Nephron progenitor cell (in vitro differentiated cells): ENCODE data around the gene DNAH10.
"Not testable (repeated sequence)": the region's sequence is repeated elsewhere in the genome, so short reads cannot be mapped to it uniquely, and the experiment has no call there.

Source experiments
- DNase-seq: peaks from one replicate; pipeline ENCODE4 v3.0.0; 2021
- H3K27ac Mint-ChIP-seq: 2 replicates; pipeline ENCODE4 v1.8.0; 2021; ENCODE audit warnings: mild to moderate bottlenecking, moderate library complexity, mixed read lengths
- H3K27me3 Mint-ChIP-seq: 2 replicates; pipeline ENCODE4 v1.8.0; 2021; ENCODE audit warnings: mild to moderate bottlenecking, low read depth, mixed read lengths; ENCODE audit not compliant: poor library complexity
- H3K36me3 Mint-ChIP-seq: 2 replicates; pipeline ENCODE4 v1.8.0; 2021; ENCODE audit warnings: low read depth, mixed read lengths
- H3K4me1 Mint-ChIP-seq: 2 replicates; pipeline ENCODE4 v1.8.0; 2021; ENCODE audit warnings: mixed read lengths
- H3K4me3 Mint-ChIP-seq: 2 replicates; pipeline ENCODE4 v1.8.0; 2021; ENCODE audit warnings: mild to moderate bottlenecking, moderate library complexity, mixed read lengths
- H3K9me3 Mint-ChIP-seq: 2 replicates; pipeline ENCODE4 v1.8.0; 2021; ENCODE audit warnings: mild to moderate bottlenecking, moderate library complexity, mixed read lengths
- CTCF ChIP-seq: fragments of 200-600 bp; sonication (generic); IDR thresholded peaks from 2 replicates; pipeline ENCODE4 v1.5.0; 2021; ENCODE audit warnings: antibody characterized with exemption

The DNAH10 gene

GRCh38 chr12:123787466-123787865 lies 25.4 kb downstream of the DNAH10 start:
- Mint-ChIP-seq H3K9me3 (peaks cover 23% of the 10 kb centered on the region), H3K27ac (no peak overlapping the region), H3K27me3 (peaks cover 36% of the 10 kb centered on the region), H3K36me3 (no peaks in the 10 kb centered on the region), H3K4me3 (no peak overlapping the region), H3K4me1 (peaks cover 11% of the 10 kb centered on the region)
- DNase-seq: no peak
- TF ChIP-seq CTCF: no peak

GRCh38 chr12:123788541-123788940 lies 26.4 kb downstream of the DNAH10 start:
- TF ChIP-seq CTCF: no peak
- Mint-ChIP-seq H3K4me3 (no peak overlapping the region), H3K27ac (no peak overlapping the region)

GRCh38 chr12:123789422-123789821 lies 27.3 kb downstream of the DNAH10 start:
- H3K27ac Mint-ChIP-seq, H3K36me3 Mint-ChIP-seq, H3K4me3 Mint-ChIP-seq, DNase-seq: not testable (repeated sequence)
- Mint-ChIP-seq H3K4me1 (peaks cover 11% of the 10 kb centered on the region), H3K9me3 (peaks cover 33% of the 10 kb centered on the region), H3K27me3 (peaks cover 25% of the 10 kb centered on the region)

More at GRCh38 chr12:123788541-123788940, 26.4 kb downstream of the DNAH10 start:
- Mint-ChIP-seq H3K36me3 (no peaks in the 10 kb centered on the region), H3K9me3 (peaks cover 28% of the 10 kb centered on the region), H3K4me1 (peaks cover 11% of the 10 kb centered on the region), H3K27me3 (peaks cover 29% of the 10 kb centered on the region)
- no peak for DNase-seq

GRCh38 chr12:123790905-123791467 lies 28.9 kb downstream of the DNAH10 start:
- no peak for TF ChIP-seq CTCF
- Mint-ChIP-seq H3K9me3 (peaks cover 33% of the 10 kb centered on the region), H3K27me3 (peaks cover 13% of the 10 kb centered on the region), H3K4me1 (peaks cover 18% of the 10 kb centered on the region), H3K27ac (no peak overlapping the region), H3K4me3 (no peak overlapping the region), H3K36me3 (no peaks in the 10 kb centered on the region)
- no peak for DNase-seq

- DNase-seq: no peak
- Mint-ChIP-seq H3K4me3 (no peak overlapping the region), H3K9me3 (peaks cover 33% of the 10 kb centered on the region), H3K27ac (no peak overlapping the region), H3K36me3 (no peaks in the 10 kb centered on the region), H3K4me1 (peaks cover 18% of the 10 kb centered on the region), H3K27me3 (peaks cover 24% of the 10 kb centered on the region)
- TF ChIP-seq CTCF: no peak
Measured at GRCh38 chr12:123794027-123794426, 31.9 kb downstream of the DNAH10 start.

- Mint-ChIP-seq H3K4me1 (peaks cover 7% of the 10 kb centered on the region), H3K4me3 (no peak overlapping the region), H3K27me3 (peaks cover 42% of the 10 kb centered on the region), H3K27ac (no peak overlapping the region), H3K36me3 (no peaks in the 10 kb centered on the region), H3K9me3 (peaks cover 5% of the 10 kb centered on the region)
- no peak for DNase-seq
- TF ChIP-seq CTCF: no peak
Measured at GRCh38 chr12:123798518-123798917, 36.4 kb downstream of the DNAH10 start.
